HCEC 1CT (cell line): ENCODE data around the gene ANO2.
"Not testable (repeated sequence)": the region's sequence is repeated elsewhere in the genome, so short reads cannot be mapped to it uniquely, and the experiment has no call there.

ENCODE experiments used
- DNase-seq: peaks from one replicate; pipeline ENCODE4 v3.0.0-alpha.2; 2017

ANO2 gene

DNA sequence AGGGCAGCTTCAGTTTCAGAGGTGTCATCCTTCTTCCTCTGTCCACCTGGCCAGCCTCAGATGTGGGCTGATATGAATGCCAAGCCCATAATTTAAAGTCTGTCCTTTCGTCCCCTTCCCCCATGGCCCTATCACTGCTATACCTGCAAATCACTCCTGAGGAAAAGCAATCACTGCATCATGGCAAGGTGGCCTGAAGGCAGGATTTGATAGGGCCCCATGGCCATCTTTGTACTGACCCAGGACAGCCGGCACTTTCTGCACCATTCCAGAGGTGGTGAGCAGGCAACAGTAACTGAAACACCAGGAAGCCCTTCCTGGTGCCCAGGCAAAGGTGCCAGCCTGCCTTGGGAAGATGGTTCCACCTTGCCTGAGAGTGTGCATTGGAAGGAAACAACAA is 60.8 kb downstream of the ANO2 start:
- no peak for DNase-seq

DNA sequence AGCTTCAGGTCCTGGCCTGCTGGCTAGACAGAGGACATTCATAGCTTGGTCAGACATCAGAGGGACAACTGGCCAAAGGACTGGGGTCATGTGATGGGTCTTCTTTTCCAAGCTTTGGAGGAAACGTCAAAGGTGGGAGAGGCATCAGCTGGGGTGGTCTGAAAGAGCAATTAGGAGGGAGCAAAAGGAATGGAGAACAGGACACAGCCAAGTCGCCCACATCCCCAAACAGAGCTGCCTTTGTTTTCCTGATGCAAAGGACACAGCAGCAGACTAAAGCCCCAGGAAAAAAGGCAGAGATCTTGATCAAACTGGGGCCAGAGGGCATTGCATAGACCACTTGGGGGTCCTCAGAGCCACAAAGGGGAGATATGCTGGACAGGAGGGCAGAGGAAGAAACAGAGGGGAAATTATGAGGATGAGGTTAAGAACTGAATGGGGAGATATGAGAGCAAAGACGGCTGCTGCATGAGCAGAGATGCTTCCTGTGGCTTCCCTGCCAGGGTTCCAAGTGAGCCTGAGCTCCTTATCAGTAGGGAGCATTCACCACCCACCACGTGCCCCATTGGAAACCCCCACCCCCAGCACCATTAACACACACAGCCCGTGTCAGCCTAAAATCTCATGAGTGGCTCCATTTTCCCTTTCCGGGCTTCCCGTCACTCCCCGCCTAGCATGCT is 62.4 kb downstream of the ANO2 start:
- no peak for DNase-seq

DNA sequence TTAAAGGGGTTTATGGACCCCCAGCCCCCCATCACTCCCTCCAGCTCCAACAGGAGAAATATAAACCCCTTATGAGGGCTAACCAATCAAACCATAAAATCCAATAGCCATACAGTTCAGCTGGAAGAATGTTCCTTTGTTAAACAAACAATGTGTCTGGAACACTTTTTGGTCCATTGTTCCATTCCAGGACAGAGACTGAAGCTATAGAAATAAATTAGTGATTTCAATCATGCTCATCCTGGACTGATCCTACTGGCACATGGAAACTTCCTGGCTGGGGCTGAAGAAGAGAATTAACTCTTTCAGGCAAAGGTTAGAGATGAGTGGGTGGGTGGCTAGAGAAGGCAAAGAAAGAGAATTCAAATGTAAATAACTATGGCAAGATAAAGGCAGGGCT is 63.4 kb downstream of the ANO2 start:
- DNase-seq = no peak

DNA sequence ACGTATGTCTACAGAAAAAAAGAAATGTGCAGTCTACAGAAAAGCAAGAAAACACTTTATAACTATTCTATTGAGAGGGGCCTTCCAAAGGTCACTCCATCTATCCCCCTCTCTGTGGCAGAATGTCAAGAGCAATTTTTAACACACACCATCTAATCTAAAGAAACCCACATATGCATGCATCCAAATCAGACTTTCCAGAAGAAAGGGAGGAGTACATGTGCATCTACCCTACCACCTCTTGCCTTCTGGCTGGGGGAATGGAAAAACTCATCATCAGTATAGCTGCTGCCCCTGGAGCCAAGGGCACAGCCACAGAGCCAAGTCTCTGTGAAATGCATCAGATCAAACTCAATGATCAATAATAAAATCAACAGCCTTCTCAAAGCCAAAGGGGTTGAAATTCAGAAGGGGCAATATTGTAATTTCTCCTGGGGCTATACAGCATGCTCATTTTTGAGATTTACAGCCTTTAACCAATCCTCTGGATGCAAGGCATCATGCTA is 63.9 kb downstream of the ANO2 start:
- DNase-seq = no peak

DNA sequence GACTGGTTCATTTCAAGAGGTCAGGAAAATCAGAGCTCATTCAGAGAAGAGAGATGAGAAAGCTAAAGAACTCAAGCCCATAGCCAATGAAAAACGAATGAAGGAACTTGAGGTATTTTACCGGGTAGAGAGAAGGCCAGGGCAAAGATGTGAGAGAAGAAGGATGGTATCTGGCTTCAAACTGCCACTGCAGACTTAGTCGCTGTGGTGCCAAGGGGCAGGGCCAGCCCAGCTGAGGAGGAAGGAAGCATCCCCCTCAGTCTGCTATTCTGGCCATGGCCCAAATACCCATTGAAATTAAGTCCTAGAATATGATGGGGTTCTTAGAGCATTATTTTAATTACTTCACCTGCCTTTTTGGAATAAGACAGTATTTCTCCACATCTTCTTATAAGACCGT is 69.2 kb downstream of the ANO2 start:
- no peak for DNase-seq

DNA sequence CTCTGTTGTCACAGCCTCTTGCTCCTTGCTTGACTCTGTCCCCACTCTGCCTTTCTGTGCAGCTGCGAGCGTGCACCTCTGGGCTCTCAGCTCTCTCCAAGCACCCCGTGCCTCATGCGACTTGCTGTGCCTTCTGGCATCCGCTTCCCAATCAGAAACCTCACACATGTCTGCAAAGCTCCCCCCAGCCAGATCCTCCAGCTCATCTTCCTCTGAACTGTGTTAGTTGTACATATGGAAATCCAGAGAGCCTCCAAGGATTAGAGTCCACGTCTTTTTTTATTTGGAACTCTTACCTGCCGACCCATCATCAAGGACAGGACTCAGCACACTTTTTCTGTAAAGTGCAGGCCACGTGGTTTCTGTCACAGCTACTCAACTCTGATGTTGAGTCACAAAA is 70.5 kb downstream of the ANO2 start:
- no peak for DNase-seq

DNA sequence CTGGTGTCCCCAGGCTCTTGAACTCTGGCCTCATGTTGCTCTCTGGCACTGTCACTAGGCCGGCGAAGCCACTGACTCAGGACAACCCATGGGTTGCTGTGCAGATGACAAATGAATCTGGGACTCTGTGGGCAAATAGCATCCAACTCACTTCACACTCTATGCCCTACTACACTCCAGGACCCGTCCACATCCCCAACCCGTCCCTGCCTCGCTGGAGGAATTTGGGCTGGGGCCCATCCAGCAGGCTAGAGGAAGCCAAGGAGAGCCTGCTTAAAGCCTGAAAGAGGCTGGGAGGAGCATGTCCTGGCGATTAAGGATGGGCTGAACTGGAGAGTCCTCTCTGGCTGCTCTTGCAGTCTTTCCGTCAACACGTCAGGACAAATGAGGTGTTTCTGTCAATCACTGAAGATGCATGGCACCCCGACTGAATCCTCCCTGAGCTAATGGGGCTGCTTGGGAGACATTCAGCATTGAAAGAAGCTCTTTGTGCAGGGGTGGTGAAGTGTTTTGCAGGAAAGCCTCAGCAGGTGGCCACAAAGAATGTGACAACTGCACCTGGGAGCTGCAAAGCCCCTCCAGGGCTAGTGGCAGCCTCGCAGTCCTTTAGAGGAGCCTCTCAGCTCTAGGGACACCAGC is 71.7 kb downstream of the ANO2 start:
- no peak for DNase-seq

DNA sequence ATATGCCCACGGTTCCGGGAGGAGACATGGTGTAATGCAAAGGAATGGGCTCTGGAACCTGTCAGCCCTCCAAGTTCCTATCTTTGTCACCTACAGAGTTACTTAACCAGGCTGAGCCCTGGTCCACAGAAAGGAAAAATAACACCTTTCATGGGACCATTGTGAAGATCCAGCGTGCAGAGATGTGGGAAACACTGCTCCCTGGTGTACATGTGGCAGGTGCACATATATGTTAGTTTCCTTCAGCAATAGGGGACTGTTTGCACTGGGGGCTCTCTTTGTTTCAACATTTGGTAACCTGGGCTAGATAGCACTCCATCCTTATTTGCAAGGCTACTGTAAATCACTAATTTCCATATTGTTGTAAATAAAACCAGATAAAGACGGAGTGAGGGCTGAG is 72.3 kb downstream of the ANO2 start:
- no peak for DNase-seq

DNA sequence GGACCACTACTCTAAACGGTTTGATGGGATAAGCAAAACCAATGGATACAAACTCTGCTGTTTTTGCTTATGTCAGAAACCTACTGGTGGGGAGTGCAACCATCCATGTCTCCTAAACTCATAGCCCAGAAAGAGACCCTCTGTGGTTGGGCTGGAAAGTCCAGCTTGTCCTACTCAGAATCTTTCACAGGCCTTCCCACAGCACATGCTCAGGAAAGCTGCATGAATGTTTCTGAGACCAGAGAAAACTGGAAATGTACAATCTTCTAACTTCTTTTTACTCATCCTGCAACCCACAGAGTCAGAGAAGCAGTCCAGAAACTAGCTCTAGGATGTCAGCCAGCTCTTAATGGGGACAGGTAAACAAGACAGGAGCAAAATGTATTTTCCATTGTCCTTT is 73.3 kb downstream of the ANO2 start:
- DNase-seq = no peak

DNA sequence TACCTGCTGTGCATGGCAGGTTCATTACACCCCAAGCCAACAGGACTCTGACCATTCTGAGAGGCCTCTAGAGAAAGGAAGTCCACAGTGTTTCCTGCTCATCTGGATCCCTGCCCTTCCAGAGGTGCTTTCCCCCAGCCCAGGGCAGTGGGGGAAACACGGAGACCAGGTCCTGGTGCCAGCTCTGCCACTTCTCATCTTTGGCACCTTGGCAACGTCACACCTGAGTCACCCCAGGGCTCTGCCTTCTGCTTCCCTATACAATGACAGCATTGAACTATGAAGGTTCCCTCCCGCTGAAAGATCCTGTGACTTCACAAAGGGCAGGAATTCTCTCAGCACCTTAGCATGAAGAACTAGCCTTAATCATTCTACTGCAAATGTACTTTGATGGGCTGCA is 74.9 kb downstream of the ANO2 start:
- no peak for DNase-seq

DNA sequence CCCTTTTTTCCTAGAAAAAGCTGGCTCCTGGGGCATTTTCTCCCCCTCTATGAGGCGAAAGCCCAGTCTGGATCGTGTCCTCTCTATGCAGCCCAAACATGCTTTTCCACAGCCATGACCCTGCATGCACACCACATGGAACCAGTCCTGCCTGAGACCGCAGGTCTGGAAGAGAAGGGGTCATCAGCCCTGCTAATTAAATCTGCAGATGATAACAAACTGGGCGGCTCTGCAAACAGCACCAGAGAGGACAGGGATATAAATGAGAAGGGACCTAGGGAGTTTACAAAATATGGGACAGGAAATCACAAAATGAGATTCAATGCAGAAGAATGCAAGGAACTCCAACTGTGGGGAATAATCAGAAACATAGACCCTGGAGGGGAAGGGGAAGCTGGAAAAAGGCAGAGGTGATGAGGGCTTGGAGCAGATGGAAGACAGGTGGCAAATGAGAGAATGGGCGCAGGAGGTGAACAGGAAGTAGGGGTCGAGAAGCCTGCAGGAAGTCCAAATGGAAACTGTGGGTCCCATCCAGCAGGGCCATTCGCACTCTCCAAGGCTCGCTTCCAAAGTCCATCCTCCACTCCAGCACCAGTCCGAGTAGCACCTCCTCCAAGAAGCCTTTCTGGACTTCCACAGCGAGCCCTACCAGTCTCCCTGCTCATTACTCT is 76.3 kb downstream of the ANO2 start:
- no peak for DNase-seq

DNA sequence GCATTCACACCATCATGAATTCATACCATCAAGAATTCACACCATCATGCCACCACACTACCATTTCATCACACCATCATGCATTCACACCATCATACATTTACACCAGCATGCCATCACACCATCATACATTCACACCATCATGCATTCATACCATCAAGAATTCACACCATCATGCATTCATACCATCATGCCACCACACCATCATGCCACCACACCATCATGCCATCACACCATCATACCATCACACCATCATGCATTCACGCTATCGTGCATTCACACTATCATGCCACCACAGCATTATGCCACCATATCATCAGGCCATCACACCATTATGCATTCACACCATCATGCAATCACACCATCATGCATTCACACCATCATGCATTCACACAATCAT is 79.7 kb downstream of the ANO2 start:
- DNase-seq = no peak

DNA sequence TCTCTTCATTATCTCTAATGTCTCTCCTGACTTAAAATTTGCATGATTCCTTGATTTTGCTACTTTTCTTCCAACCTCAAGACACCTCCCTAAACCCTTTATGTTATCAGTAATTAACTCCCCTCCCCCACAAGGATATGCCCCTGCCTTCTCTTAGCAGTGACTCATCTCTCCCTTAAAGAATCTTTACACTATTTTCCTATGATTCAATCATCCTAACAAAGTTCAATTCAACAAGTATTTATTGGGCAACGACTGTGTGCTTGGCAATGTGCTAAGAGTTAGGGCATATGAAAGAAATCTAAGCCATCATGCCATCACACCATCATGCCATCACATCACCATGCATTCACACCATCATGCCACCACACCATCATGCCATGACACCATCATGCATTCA is 80.1 kb downstream of the ANO2 start:
- DNase-seq = no peak

DNA sequence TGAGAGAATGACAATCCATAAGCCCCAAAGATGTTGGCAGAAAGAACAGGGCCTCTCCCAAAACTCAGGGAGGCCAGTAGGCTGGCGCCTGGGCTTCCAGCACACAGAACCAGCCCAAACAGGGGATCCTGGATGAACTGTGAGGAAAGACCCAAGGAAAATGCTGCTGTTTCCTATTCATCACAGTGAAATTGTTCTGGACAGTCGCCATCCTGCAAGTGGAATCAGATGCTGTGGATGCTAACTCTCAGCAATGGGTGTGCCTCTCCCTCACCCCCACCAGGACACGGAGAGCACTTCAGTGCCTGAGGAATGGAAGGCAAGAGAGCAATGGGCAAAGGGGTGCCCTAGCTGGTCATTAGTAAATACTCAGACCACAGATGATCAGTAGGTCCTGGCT is 80.8 kb downstream of the ANO2 start:
- no peak for DNase-seq

DNA sequence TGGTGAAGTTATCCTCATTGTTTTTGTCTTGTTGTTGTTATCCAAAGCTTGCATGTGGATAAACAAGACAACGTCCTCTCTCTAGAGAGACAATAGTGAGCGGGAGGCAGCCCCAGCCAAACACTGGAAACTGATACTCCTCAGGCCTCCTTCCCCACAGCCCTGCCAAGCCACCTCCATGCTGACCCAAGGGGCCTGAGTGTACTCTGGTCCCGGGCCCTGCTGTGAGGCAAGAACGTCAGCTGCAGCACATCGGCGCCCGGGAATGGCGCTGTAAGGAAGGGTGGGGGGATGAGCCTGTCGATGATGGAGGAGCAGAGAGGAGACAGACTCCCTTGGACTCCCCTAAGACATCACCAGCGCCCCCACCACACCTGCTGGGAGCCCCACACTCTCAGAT is 83.6 kb downstream of the ANO2 start:
- no peak for DNase-seq

DNA sequence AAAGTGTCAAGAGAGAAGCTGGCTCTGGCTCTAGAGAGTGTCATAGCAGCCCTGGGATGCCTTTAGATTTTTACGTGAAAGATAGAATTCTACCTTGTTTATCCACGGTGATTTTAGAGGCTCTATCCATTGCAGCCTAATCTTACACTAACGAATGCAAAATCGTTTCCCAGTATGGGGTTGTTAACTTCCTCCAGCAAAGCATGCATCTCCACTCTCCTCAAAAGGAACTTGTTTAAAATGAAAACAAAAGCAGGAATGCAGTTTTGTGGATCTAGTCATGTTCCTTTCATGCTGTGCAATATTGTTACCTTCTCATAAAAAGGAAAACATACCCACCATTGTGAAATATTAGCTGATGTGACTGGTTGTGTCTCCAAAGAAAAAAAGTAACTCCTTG is 88.4 kb downstream of the ANO2 start:
- no peak for DNase-seq

DNA sequence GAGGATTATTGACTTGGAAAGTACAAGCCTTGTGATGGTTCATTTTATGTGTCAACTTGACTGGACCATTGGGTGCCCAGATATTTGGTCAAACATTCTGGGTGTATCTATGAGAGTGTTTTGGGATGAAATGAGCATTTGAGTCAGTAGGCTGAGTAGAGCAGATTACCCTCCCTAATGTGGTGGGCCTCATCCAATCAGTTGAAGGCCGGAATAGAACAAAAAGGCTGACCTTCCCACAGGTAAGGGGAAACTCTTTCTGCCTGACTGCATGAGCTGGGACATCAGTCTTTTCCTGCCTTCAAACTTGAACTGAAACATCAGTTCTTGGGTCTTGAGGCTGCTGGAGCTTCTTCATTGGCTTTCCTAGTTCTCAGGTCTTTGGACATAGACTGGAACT is 98.1 kb downstream of the ANO2 start:
- no peak for DNase-seq

DNA sequence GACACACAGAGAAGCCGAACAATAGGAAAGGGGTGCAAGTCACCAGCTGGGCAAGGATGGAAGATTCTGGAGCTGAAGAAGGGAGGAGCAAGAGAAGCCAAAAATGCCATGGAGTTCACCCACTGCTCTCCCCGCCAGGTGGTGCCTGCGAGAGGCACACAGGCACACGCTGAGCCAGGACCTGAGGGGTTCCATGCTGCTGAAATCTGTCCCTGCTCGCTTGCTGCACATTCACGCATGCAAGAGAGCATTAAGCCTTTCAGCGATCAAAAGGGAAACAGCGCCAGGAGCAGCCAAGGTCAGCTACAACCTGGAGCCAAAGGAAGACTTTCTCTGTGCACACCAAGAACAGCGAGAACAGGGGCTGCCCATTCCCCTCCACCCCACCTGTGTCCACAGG is 104.1 kb downstream of the ANO2 start:
- no peak for DNase-seq

DNA sequence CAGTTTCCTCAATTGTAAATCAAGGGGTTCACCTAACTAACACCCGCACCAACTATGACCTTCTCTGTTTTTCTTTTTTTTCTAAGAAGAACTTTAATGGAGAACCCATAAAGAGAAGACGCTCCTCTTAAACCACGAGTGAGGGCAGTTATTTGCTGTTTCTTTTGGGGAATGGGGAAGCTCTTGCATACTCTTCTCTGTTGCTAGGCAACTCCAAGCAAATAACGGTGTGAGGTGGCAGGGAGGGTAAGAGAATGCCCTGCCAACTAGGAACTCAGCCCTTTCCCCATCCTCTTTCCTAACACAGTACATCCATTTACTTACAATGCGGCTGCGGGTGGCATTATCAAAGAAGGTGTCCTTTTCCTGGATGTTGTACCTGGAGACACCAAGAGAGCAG is 114.9 kb downstream of the ANO2 start:
- DNase-seq = no peak

DNA sequence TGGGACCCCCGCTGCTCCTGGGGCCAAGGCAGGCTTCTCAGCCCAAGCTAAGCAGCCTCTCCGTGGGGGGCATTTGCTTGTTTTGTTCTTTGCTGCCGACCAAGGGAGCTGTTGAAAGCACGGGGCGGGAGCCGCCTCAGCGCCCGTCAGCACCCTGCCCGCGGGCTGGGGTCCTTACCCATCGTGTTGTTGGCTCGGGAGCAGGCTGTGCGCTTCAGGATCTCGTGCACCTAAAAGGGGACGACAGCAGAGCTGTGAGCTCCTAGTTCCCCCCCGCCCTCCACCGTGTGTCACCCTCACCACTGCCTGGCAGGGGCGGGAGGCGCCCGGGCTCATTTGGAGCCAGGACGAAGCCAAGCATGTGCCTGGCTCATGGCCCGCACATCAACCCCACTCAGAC is 117.5 kb downstream of the ANO2 start:
- no peak for DNase-seq

DNA sequence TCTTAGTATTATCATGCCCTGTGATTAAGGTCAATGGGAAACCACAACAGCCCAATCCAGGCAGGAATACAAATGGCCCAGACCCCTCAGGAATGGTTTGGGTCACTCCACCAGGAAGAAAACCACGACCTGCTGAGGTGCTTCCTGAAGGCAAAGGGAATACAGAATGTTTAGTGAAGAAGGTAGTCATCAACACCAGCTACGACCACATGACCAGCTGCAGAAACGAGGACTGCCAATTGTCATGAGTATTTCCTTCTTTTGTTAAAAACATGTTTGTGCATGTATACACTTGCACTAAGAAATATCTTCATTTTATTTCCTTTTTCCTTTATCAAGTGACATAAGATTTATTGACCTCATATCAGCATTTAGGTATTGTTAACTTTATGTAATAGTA is 119.3 kb downstream of the ANO2 start:
- DNase-seq = not testable (repeated sequence)

DNA sequence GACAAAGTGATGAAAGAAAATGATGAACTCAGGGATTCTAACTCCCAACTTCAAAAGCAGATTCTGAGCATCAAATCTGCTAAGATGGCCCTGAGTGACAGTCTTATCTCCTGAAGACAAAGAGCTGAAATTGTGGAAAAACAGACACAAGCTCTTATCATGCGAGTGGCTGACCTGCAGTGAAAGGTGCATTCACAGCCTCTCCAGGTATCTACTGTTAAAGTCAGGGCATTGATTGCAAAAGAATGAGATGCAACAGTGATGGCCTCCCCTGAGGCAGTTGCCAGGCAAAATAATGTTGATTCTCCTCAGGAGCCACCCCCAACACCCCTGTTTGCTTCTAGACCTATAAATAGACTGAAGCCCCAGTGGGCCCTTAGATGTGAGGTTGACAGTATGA is 126.2 kb downstream of the ANO2 start:
- not testable (repeated sequence) for DNase-seq

DNA sequence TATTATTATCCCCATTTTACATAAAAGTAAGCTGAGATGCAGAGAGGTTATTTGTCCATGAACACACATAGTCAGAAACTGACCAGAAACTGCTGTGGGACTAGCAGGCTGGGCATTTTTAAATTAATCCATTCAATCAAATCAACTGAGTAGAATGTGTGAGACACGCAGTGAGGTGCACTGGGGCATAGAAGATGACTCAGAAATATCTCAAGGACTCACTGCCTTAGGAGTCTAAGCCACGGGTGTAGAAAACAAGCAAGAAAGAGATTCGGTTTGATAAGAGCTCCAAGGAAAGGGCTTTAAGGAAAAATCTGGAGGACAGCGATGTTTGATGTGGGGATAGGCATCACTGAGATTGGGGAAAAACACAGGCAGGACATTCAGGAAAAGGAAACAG is 127.8 kb downstream of the ANO2 start:
- no peak for DNase-seq

DNA sequence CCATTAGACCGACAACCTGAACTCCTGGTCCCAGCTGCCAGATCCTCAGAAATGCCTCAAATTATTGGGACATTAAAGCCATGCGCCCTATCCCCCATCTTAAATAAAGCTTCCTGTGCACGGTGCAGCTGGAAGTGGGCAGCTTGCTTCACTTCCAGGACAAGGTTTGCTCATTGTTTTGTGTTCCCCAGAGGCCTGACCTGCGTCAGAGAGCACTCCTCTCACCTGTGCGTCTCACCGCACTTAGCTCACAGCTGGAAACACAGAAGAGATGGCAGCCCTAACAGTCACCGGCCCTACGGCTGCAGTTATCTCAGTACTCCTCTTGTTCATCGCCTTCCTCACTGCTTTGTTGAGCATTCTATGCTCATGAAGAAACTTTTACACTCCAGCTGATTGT is 135.5 kb downstream of the ANO2 start:
- no peak for DNase-seq

DNA sequence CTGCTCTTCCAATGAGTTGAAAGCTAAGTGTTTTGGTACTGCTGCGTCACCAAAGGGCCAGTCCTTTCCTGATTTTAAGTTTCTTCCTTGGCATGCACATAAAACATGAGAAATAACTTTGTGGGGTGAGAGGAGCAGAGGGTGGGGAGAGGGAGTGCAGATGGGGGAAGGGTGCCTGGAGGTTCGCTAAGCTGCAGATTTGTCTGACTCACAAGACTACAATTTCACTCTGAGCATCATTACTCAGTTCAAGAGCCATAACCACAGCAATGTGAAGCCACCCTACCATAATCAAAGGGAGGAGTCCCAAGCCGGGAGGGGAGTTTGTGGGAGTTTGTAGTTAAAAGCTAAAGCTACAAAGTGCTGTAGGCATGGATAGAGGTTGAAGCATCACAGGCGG is 136.1 kb downstream of the ANO2 start:
- DNase-seq = peak; percentile 3
